ENCODE data around the gene PLK3.
"Not testable (repeated sequence)": the region's sequence is repeated elsewhere in the genome, so short reads cannot be mapped to it uniquely, and the experiment has no call there.

PLK3 gene

GRCh38 chr1:44799770-44800584 is at the start of gene PLK3:
Gene PLK3, plus strand, starts transcription at chr1:44800377. Its CDS starts 87 bp downstream, at chr1:44800464.
- TF ChIP-seq CTCF (IDR thresholded peaks at IDR 0.05; ENCODE audit: control insufficient read depth, insufficient read depth, low read depth, low read length, missing control alignments): peak; percentile 98
- peak; percentile 95 for DNase-seq (ENCODE audit: low read depth)
- peak within 1 kb of the TSS; percentile 97 for H3K4me3 ChIP-seq (ENCODE audit: control insufficient read depth, low read depth, low read length)

GRCh38 chr1:44757420-44757819 is 42.8 kb upstream of the PLK3 start:
- TF ChIP-seq CTCF (IDR thresholded peaks at IDR 0.05; ENCODE audit: control insufficient read depth, insufficient read depth, low read depth, low read length, missing control alignments): no peak
- no peak for DNase-seq (ENCODE audit: low read depth)
- H3K4me3 ChIP-seq (ENCODE audit: control insufficient read depth, low read depth, low read length): no peak overlapping the region

GRCh38 chr1:44759077-44759476 is 41.1 kb upstream of the PLK3 start:
- TF ChIP-seq CTCF (IDR thresholded peaks at IDR 0.05; ENCODE audit: control insufficient read depth, insufficient read depth, low read depth, low read length, missing control alignments): no peak

DNA sequence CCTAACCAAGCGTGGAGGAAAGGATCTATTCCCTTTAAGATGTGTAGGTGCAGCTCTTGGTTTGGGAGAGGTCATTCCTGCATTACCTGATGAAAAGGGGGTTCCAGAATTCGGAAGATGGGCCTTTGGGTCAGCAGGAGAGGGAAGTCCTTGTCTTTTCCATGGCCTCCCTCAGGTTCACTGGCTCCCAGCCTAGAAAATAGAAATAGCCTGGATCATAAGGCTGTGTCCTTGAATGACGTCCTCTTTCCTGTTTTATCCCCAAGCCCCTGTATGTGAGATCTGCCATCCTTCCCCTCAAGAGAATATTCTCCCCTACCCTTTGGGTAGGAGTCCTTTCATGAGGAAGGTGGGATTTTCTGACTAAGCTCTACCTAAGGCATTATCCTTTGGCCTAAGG is 39.3 kb upstream of the PLK3 start:
- DNase-seq (ENCODE audit: low read depth): no peak
- no peak overlapping the region for H3K4me3 ChIP-seq (ENCODE audit: control insufficient read depth, low read depth, low read length)
- TF ChIP-seq CTCF (IDR thresholded peaks at IDR 0.05; ENCODE audit: control insufficient read depth, insufficient read depth, low read depth, low read length, missing control alignments): no peak

More at GRCh38 chr1:44759077-44759476, 41.1 kb upstream of the PLK3 start:
- DNase-seq (ENCODE audit: low read depth): no peak
- no peak overlapping the region for H3K4me3 ChIP-seq (ENCODE audit: control insufficient read depth, low read depth, low read length)

DNA sequence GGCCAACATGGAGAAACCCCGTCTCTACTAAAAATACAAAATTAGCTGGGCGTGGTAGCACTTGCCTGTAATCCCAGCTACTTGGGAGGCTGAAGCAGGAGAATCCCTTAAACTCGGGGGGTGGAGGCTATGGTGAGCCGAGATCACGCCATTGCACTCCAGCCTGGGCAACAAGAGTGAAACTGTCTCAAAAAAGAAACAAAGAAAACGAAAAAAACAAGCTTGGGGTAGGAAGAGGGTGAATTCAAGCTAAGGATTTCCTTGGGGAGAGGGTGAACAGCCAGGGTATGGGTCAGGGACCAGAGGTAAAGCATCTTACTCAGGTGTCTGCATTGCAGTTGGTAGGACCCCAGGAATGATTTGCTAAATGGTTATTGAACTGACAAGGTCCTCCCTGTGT is 33.8 kb upstream of the PLK3 start:
- not testable (repeated sequence) for H3K4me3 ChIP-seq (ENCODE audit: control insufficient read depth, low read depth, low read length); DNase-seq (ENCODE audit: low read depth)

- peak within 1 kb of the TSS; percentile 99 for H3K4me3 ChIP-seq (ENCODE audit: control insufficient read depth, low read depth, low read length)
- DNase-seq (ENCODE audit: low read depth): peak; percentile 78
- TF ChIP-seq CTCF (IDR thresholded peaks at IDR 0.05; ENCODE audit: control insufficient read depth, insufficient read depth, low read depth, low read length, missing control alignments): no peak
These were observed 24.9 kb upstream of the PLK3 start, which contains the start of gene RPS8 for GRCh38 chr1:44775078-44775929. Gene RPS8, plus strand, starts transcription at chr1:44775540. Its CDS starts 57 bp downstream, at chr1:44775597.

Data from AG09309 (cell line).